AG09309 (cell line): ENCODE results near the gene TBRG4.

Experiments used
- DNase-seq: peaks from one replicate; pipeline ENCODE4 v3.0.0-alpha.2; 2010; ENCODE audit warnings: low read depth
- H3K4me3 ChIP-seq: 2 replicates; pipeline ENCODE4 v1.5.1; 2011; ENCODE audit warnings: mild to moderate bottlenecking, low read depth, low read length, moderate library complexity; ENCODE audit not compliant: control insufficient read depth
- TF ChIP-seq, protein P1 (sequence below): IDR thresholded peaks from 2 replicates; pipeline ENCODE4 v1.5.1; 2011; ENCODE audit warnings: mild to moderate bottlenecking, low read depth, low read length, inconsistent platforms; ENCODE audit not compliant: insufficient read depth, control insufficient read depth; ENCODE audit errors: missing control alignments

Gene TBRG4

DNA sequence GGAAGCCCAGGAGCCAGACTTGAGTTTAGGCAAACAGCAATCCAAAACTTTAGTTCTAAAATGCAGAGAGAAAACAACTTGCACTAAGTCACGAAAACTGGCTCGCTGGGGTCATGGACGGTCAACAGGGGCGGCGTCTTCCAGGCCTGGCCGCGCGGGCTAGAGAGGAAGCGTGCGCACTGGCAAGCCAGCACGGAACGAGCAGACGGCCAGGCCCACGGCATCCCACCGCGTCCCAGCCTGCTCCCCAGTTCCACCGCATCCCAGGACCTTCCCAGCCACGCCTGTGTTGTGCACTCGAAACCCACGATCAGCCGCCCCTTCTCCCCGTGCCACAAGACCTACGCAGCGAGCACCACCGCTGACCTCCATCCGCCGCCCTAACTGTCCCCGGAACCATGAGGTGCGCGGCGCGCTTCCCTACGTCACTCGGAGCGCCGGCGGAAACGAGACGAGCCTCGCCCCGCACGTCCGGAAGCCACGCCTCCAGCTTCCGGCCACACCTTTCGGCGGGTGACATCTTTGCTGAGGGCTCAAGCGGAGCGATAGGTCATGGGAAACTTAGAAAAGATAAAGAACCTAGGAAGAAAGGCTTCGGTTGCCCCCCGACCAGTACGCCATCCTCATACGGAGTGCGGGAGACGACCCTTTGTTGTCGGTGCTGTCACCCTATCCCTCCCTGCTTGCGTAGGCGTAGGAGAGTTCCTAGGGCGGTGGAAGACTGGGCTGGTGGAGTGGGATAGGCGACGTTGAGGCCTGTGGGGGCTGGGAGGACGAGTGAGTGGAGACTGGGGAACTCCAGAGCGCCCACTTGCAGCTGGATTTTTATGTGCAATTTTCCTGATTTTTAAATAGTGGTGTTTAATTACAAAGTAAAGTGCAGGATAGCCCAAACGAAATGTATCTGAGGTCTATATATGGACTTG lies at the start of gene TBRG4:
Gene TBRG4 (minus strand): TSS at position 400 of the 926 bp plus-strand sequence. CDS start 2,460 bp downstream, outside the sequence.
- H3K4me3 ChIP-seq, result peak within 1 kb of the TSS; percentile 71
- DNase-seq, result peak; percentile 59
- TF ChIP-seq, protein P1, sequence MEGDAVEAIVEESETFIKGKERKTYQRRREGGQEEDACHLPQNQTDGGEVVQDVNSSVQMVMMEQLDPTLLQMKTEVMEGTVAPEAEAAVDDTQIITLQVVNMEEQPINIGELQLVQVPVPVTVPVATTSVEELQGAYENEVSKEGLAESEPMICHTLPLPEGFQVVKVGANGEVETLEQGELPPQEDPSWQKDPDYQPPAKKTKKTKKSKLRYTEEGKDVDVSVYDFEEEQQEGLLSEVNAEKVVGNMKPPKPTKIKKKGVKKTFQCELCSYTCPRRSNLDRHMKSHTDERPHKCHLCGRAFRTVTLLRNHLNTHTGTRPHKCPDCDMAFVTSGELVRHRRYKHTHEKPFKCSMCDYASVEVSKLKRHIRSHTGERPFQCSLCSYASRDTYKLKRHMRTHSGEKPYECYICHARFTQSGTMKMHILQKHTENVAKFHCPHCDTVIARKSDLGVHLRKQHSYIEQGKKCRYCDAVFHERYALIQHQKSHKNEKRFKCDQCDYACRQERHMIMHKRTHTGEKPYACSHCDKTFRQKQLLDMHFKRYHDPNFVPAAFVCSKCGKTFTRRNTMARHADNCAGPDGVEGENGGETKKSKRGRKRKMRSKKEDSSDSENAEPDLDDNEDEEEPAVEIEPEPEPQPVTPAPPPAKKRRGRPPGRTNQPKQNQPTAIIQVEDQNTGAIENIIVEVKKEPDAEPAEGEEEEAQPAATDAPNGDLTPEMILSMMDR, result no peak

DNA sequence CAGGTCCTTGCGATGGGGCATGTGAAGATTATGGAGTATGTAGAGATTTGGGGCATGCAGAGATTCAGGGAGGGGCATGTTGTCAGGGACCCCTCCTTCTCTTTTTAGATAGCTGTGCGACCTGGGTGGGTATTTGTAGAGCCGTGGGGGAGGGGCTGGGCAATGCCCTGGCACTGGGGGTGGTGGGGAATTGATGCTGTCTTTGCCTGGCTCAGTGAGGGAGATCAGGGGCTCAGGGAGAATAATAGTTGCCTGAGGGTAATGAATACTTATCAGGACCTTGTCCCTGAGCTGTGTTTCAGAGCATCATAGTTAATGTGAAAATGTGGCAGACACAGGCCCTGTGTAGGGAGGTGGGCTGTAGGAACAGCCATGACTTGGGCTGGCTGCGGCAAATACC lies 49.6 kb upstream of the TBRG4 start:
- no peak overlapping the region for H3K4me3 ChIP-seq
- no peak for DNase-seq
- TF ChIP-seq, protein P1, result no peak

DNA sequence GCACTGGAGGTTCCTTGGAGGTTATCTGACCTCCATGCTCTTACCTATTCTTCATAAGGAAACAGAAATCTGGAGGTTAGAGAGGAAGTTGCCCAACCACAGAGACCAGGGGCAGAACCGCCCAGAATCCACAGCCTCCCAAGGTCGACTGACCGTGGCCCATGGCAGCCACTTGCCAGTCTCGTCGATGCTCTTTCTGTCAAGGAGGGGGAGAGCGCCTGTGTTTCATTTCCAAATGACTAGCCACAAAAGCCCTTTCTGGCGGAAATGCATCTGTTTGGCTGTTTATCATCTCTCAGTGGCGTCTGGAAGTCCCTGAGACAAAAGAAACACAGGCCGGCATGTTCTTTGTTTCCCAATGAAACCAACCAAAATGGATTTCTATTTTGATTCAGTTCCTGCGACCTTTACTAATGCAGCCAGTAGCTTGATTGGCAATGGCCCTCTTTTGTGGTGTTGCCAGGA lies 49.0 kb upstream of the TBRG4 start:
- no peak for DNase-seq
- TF ChIP-seq, protein P1, result no peak
- no peak overlapping the region for H3K4me3 ChIP-seq

DNA sequence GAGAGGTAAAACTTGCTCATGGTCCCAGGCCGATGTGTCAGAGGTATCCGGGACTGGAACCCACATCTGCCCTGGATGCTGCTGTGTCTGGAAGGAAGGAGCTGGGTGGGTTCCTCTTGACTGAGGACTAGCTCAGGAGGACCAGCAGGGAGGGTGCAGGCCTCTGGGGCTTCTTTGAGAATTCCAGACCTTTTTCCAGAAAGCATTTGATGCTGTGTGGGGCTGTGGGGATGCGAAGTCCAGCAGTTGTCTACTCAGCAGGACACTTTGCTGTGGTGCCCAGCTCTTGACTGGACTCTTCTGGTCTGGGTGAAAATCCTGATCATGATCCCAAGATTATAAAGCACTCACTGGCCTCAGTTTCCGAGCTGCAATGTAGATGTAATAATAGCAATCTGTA lies 47.8 kb upstream of the TBRG4 start:
- H3K4me3 ChIP-seq, result no peak overlapping the region
- DNase-seq, result no peak
- TF ChIP-seq, protein P1, result no peak

DNA sequence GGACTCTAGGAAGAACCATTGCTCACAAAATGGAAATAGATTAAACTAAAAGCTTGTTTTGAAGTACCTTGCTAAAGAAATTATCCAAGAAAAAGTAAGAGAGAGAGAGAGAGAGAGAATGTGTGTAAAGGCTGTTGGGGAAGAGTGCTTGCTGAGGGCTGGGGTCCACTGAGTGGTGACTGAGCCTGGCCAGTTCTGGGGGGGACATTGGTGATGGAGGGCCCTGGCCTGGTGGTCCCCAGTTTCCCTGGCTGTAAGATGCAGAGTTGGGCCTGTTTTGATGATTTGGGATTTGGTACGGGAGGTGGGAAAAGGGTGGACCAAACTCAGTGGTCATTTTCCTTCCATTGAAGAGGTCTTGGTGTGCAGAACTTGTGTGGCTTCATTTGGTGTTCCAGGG lies 47.0 kb upstream of the TBRG4 start:
- no peak for DNase-seq
- H3K4me3 ChIP-seq, result no peak overlapping the region
- TF ChIP-seq, protein P1, result no peak

DNA sequence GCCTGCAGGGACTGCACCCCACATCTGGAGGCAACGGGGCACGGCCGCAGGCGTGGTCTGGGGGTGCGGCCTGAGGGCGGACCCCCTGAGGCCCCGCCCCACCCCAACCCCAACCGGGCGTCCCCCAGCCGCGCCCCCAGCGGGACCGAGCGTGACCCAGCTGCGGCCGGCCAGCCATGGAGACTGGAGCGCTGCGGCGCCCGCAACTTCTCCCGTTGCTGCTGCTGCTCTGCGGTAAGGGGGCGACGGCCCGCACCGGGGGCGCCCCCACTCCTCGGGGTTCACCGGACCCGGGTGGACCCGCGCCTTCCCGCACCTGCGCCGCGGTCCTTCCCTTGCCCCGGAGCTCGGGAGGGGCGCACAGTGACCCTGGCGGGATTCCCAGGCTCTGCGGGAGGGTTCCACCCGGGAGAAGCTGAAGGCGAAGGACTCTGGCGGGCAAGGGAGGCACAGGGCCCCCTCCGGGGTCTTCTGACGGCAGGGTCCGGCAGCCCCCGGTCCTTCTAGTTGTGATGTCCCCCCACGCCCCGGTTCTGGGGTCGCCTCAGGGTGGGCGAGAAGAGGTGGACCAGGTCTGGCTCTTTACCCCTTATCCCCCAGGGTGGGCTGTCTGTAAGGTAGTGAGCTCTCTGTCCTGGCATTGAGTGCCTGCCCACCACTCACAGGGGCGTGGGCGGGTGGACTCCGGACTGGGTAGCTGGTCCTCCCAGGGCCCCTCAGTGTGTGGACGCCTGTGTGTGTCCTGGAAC lies 46.3 kb upstream of the TBRG4 start, which contains the start of gene RAMP3:
Gene RAMP3 (plus strand): TSS at position 139 of the 749 bp plus-strand sequence. CDS start 38 bp downstream, at position 177.
- TF ChIP-seq, protein P1, result no peak
- no peak within 1 kb of the TSS for H3K4me3 ChIP-seq
- DNase-seq, result no peak
